GM23248 (cell line): ENCODE measurements around the gene TSPO2. TPM values are rescaled to one million over a fixed set of nuclear protein-coding genes. Genes with fewer than 3 reads are reported as not detected.

Experiments
- DNase-seq: peaks from one replicate; pipeline ENCODE4 v3.0.0-alpha.2; 2015
- H2AFZ ChIP-seq: fragments of 200-600 bp; sonication (generic); 2 replicates; pipeline ENCODE4 v1.6.1; 2016; ENCODE audit warnings: antibody characterized with exemption
- H3F3A ChIP-seq: fragments of 200-600 bp; sonication (generic); 2 replicates; pipeline ENCODE4 v1.6.1; 2016; ENCODE audit warnings: mild to moderate bottlenecking, antibody characterized with exemption, mixed run types; ENCODE audit not compliant: insufficient read depth
- H3K27ac ChIP-seq: fragments of 200-600 bp; sonication (generic); 2 replicates; pipeline ENCODE4 v1.5.1; 2016; ENCODE audit warnings: mild to moderate bottlenecking
- H3K27me3 ChIP-seq: fragments of 200-600 bp; sonication (generic); replicated peaks from 2 replicates; pipeline ENCODE4 v1.6.1; 2016; ENCODE audit warnings: mild to moderate bottlenecking; ENCODE audit not compliant: insufficient read depth
- H3K36me3 ChIP-seq: fragments of 200-600 bp; sonication (generic); 2 replicates; pipeline ENCODE4 v1.6.1; 2016; ENCODE audit warnings: low read depth, mild to moderate bottlenecking
- H3K4me1 ChIP-seq: fragments of 200-600 bp; sonication (generic); 2 replicates; pipeline ENCODE4 v1.6.1; 2016; ENCODE audit warnings: mild to moderate bottlenecking; ENCODE audit not compliant: insufficient read depth
- H3K4me2 ChIP-seq: fragments of 200-600 bp; sonication (generic); one replicate; pipeline ENCODE4 v1.6.1; 2016; ENCODE audit warnings: mild to moderate bottlenecking; ENCODE audit not compliant: unreplicated experiment
- H3K4me3 ChIP-seq: fragments of 200-600 bp; sonication (generic); 2 replicates; pipeline ENCODE4 v1.5.1; 2016; ENCODE audit warnings: mild to moderate bottlenecking
- H3K79me2 ChIP-seq: fragments of 200-600 bp; sonication (generic); 2 replicates; pipeline ENCODE4 v1.6.1; 2016; ENCODE audit warnings: mild to moderate bottlenecking; ENCODE audit not compliant: insufficient read depth
- H3K9ac ChIP-seq: fragments of 200-600 bp; sonication (generic); 2 replicates; pipeline ENCODE4 v1.6.1; 2016; ENCODE audit warnings: mild to moderate bottlenecking
- H3K9me2 ChIP-seq: fragments of 200-600 bp; sonication (generic); 2 replicates; pipeline ENCODE4 v1.6.1; 2016; ENCODE audit warnings: mixed run types, mild to moderate bottlenecking, moderate library complexity; ENCODE audit not compliant: insufficient read depth
- H3K9me3 ChIP-seq: fragments of 200-600 bp; sonication (generic); one replicate; pipeline ENCODE4 v1.6.1; 2017; ENCODE audit warnings: low read depth
- H4K20me1 ChIP-seq: fragments of 200-600 bp; sonication (generic); 2 replicates; pipeline ENCODE4 v1.6.0; 2016; ENCODE audit not compliant: insufficient read depth
- EZH2 ChIP-seq: fragments of 200-600 bp; sonication (generic); IDR thresholded peaks from 2 replicates; pipeline ENCODE4 v1.6.1; 2018; ENCODE audit warnings: antibody characterized with exemption, mild to moderate bottlenecking; ENCODE audit not compliant: insufficient read depth, poor library complexity, severe bottlenecking
- EZH2phosphoT487 ChIP-seq: fragments of 200-600 bp; sonication (generic); IDR thresholded peaks from 2 replicates; pipeline ENCODE4 v1.6.1; 2018; ENCODE audit warnings: antibody characterized with exemption, moderate library complexity, mild to moderate bottlenecking, low read depth; ENCODE audit not compliant: insufficient read depth
- WGBS, 2 experiments: methylation state at CpG; one replicate each; pipeline ENCODE4 v1.1.6; 2015 to 2017; ENCODE audit warnings: low lambda C conversion rate in 2 of 2, low coverage in 1 of 2; ENCODE audit errors: missing lambda C conversion rate in 2 of 2; 5-methylcytosine and 5-hydroxymethylcytosine counted together
- in situ Hi-C: fragments of 300-500 bp; cut with MboI; formaldehyde crosslinking; loops from 2 replicates; pipeline ENCODE4 v1.15.0; 2020
- polyA plus RNA-seq: library from polyadenylated mRNA; unstranded; fragments of >200 nt; fragmentation: Nextera tagmentation; extraction: Ambion mirVana; gene quantifications from 2 replicates; pipeline ENCODE4 v1.2.1, GENCODE V29; 2016
- total RNA-seq: library from RNA; depleted of rRNA; stranded (reverse); fragments of >200 nt; shearing (Covaris generic); gene quantifications from 2 replicates; pipeline ENCODE4 v1.2.3, GENCODE V29; 2014

TSPO2 gene
- total and polyA plus RNA-seq, 2 experiments from 2014 or later = not detected

GRCh38 chr6:41043151-41043550, 884 bp downstream of the TSPO2 start:
- in situ Hi-C loops = loop anchor here (10.0 kb wide), 1 partner anchor 1688 kb away; no protein-coding TSS in a partner anchor
- Histone ChIP-seq H3K79me2 (no peaks in the 10 kb centered on the region), H3K36me3 (no peaks in the 10 kb centered on the region), H2AFZ (no peak overlapping the region), H3K27ac (no peak overlapping the region), H3K9me2 (no peaks in the 10 kb centered on the region), H3K4me1 (no peaks in the 10 kb centered on the region), H3K9me3 (no peaks in the 10 kb centered on the region), H3K4me3 (no peak overlapping the region), H3K4me2 (no peak overlapping the region), H3K9ac (no peak overlapping the region), H3K27me3 (no peaks in the 10 kb centered on the region; the same call in 1 of the 2 replicates), H4K20me1 (no peaks in the 10 kb centered on the region), H3F3A (no peaks in the 10 kb centered on the region)
- no peak for TF ChIP-seq EZH2
- no peak for TF ChIP-seq EZH2phosphoT487
- 70 to 76% methylated on average over 3 of the region's 3 CpGs for WGBS, 2 experiments
- DNase-seq = no peak

- H3F3A ChIP-seq = no peaks in the 10 kb centered on the region
- TF ChIP-seq EZH2phosphoT487 = no peak
- TF ChIP-seq EZH2 = no peak
- H3K36me3 ChIP-seq = no peaks in the 10 kb centered on the region
- H3K9me3 ChIP-seq = no peaks in the 10 kb centered on the region
- H3K27ac ChIP-seq = no peak overlapping the region
- H3K9me2 ChIP-seq = no peaks in the 10 kb centered on the region
- 61 to 78% methylated on average over 5 of the region's 5 CpGs for WGBS, 2 experiments
- no peak for DNase-seq
- H3K4me1 ChIP-seq = no peaks in the 10 kb centered on the region
- H3K79me2 ChIP-seq = no peaks in the 10 kb centered on the region
- in situ Hi-C loops = loop anchor here (10.0 kb wide), 1 partner anchor 1691 kb away; no protein-coding TSS in a partner anchor
- H3K9ac ChIP-seq = no peak overlapping the region
- H3K4me2 ChIP-seq = no peak overlapping the region
- no peak overlapping the region for H2AFZ ChIP-seq
- no peaks in the 10 kb centered on the region for H3K27me3 ChIP-seq
- H4K20me1 ChIP-seq = no peaks in the 10 kb centered on the region
- H3K4me3 ChIP-seq = no peak overlapping the region
These were observed 3.4 kb downstream of the TSPO2 start for GRCh38 chr6:41045664-41046063.

GRCh38 chr6:41046084-41046483, 3.8 kb downstream of the TSPO2 start:
- TF ChIP-seq EZH2 (no peak), EZH2phosphoT487 (no peak)
- H3K9me2 ChIP-seq = no peaks in the 10 kb centered on the region
- H3K4me2 ChIP-seq = no peak overlapping the region
- no peak for DNase-seq
- H3K9me3 ChIP-seq = no peaks in the 10 kb centered on the region
- H3K4me1 ChIP-seq = no peaks in the 10 kb centered on the region
- no peaks in the 10 kb centered on the region for H4K20me1 ChIP-seq
- H3K36me3 ChIP-seq = no peaks in the 10 kb centered on the region
- no peaks in the 10 kb centered on the region for H3F3A ChIP-seq
- H2AFZ ChIP-seq = no peak overlapping the region
- H3K9ac ChIP-seq = no peak overlapping the region
- no peak overlapping the region for H3K27ac ChIP-seq
- H3K27me3 ChIP-seq = no peaks in the 10 kb centered on the region
- H3K4me3 ChIP-seq = no peak overlapping the region
- in situ Hi-C loops = loop anchor here (10.0 kb wide), 1 partner anchor 1691 kb away; no protein-coding TSS in a partner anchor
- H3K79me2 ChIP-seq = no peaks in the 10 kb centered on the region
- WGBS, 2 experiments = 50 to 59% methylated on average over 1 of the region's 1 CpG

- H3K79me2 ChIP-seq = no peaks in the 10 kb centered on the region
- in situ Hi-C loops = loop anchor here (10.0 kb wide), 1 partner anchor 1693 kb away; no protein-coding TSS in a partner anchor
- no peaks in the 10 kb centered on the region for H3K36me3 ChIP-seq
- H2AFZ ChIP-seq = no peak overlapping the region
- no peak overlapping the region for H3K4me3 ChIP-seq
- WGBS, 2 experiments = 65 to 66% methylated on average over 2 of the region's 2 CpGs
- H3K27ac ChIP-seq = no peak overlapping the region
- no peaks in the 10 kb centered on the region for H3K27me3 ChIP-seq
- no peaks in the 10 kb centered on the region for H3K9me3 ChIP-seq
- H3F3A ChIP-seq = no peaks in the 10 kb centered on the region
- DNase-seq = no peak
- H3K4me1 ChIP-seq = no peaks in the 10 kb centered on the region
- TF ChIP-seq EZH2phosphoT487 (no peak), EZH2 (no peak)
- H3K4me2 ChIP-seq = no peak overlapping the region
- no peak overlapping the region for H3K9ac ChIP-seq
- H3K9me2 ChIP-seq = no peaks in the 10 kb centered on the region
- no peaks in the 10 kb centered on the region for H4K20me1 ChIP-seq
These were observed 5.0 kb downstream of the TSPO2 start for GRCh38 chr6:41047306-41047705.
